Measurements from ENCODE around the gene TMEM273. TPM values are rescaled to one million over a fixed set of nuclear protein-coding genes. Genes with fewer than 3 reads are reported as not detected.
A peak's percentile ranks its signal among the peaks of the same experiment; 100 is the strongest.

TMEM273 gene
- total RNA-seq, 4 donors from 2014 or later: 0.76 to 20.6 (median 7.1) TPM

DNA sequence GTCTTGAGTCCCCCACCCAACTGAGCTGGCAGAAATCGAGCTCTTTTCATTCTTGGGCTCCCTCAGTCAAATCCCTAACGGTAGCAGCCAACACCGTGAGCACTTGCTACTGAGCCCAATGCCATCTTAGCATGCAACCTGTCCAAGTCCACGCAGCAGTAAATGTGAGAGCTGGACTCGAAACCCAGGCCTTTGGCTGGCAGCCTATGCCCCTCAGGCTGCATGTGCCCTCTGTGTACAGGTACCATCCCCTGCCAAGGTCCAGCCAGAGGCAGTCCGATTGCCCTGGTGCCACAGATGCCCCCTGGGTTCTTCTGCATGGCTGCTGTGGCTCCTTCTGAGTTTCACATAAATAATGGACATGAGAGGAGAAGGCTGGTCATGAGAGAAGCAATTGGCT is 1.2 kb upstream of the TMEM273 start:
- Histone ChIP-seq H3K9me3 (no peaks in the 10 kb centered on the region), H3K4me3 (no peak overlapping the region), H3K27ac (peak overlapping the region in 3 of 4 donors; percentile 68 to 86 (median 82)), H3K4me1 (peaks cover 0 to 46% (median 21%) of the 10 kb centered on the region in 3 donors), H3K27me3 (no peaks in the 10 kb centered on the region), H3K36me3 (no peaks in the 10 kb centered on the region)
- TF ChIP-seq, protein P1, sequence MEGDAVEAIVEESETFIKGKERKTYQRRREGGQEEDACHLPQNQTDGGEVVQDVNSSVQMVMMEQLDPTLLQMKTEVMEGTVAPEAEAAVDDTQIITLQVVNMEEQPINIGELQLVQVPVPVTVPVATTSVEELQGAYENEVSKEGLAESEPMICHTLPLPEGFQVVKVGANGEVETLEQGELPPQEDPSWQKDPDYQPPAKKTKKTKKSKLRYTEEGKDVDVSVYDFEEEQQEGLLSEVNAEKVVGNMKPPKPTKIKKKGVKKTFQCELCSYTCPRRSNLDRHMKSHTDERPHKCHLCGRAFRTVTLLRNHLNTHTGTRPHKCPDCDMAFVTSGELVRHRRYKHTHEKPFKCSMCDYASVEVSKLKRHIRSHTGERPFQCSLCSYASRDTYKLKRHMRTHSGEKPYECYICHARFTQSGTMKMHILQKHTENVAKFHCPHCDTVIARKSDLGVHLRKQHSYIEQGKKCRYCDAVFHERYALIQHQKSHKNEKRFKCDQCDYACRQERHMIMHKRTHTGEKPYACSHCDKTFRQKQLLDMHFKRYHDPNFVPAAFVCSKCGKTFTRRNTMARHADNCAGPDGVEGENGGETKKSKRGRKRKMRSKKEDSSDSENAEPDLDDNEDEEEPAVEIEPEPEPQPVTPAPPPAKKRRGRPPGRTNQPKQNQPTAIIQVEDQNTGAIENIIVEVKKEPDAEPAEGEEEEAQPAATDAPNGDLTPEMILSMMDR (IDR thresholded peaks at IDR 0.05): no peak
- TF ChIP-seq POLR2A (IDR thresholded peaks at IDR 0.05): no peak
- WGBS, 2 donors: 84 to 85% methylated on average over 6 of the region's 6 CpGs
- DNase-seq: no peak
- intact Hi-C loops (cut with DNase I): no loop called here

DNA sequence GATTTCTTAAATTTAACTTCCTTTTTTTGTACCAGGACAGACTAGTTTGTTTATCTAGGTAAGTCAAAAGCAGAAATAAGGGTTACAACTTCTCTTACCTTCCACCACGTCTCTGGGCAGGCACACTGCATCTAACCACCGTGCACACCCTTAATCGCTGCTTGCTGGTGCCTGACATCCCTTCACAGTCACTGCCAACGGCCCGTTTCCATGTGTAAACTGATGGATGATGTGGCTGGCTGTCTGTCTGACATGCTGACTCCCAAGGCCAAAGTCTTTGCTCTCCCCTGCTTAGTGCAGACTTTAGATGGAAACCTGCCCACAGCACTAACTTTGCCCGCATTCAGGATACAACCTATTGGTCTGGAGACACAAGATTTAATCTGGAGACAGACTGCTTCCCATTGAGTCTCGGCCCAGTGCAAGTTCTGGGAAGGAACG is 1.1 kb downstream of the TMEM273 start:
- H3K4me3 ChIP-seq: peak overlapping the region in 3 of 4 donors; percentile 30 to 61 (median 38)
- peaks cover 0 to 50% (median 21%) of the 10 kb centered on the region in 3 donors for H3K4me1 ChIP-seq
- peak overlapping the region in 3 of 4 donors; percentile 68 to 86 (median 82) for H3K27ac ChIP-seq

DNA sequence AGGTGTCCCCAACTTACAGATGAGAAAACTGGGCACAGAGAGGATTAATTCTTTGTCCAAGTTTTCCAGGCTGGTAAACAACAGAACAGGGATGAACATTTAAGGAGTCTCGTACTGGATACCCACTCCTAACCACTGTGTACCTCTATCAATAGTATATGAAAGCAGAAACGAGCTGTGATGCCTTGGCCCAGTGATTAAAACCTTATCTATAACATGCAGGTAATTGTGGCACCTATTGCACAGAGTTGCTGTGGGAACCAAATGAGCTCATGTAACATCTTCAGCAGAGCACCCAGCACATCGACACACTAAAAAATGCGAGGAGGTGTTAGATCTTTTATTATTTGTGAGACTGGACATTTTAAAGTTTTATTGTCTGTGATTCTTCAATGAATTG is 1.6 kb downstream of the TMEM273 start:
- intact Hi-C loops (cut with DNase I): no loop called here
- Histone ChIP-seq H3K36me3 (no peaks in the 10 kb centered on the region), H3K27me3 (no peaks in the 10 kb centered on the region), H3K27ac (peak overlapping the region in 1 of 4 donors; percentile 86), H3K4me1 (peaks cover 0 to 50% (median 21%) of the 10 kb centered on the region in 3 donors), H3K9me3 (no peaks in the 10 kb centered on the region), H3K4me3 (peak overlapping the region in 3 of 4 donors; percentile 30 to 61 (median 38))
- no peak for DNase-seq
- WGBS, 2 donors: 68 to 70% methylated on average over 4 of the region's 4 CpGs
- TF ChIP-seq, protein P1 (IDR thresholded peaks at IDR 0.05): no peak
- TF ChIP-seq POLR2A (IDR thresholded peaks at IDR 0.05): no peak

More for the DNA sequence above, 1.1 kb downstream of the TMEM273 start:
- intact Hi-C loops (cut with DNase I): no loop called here
- Histone ChIP-seq H3K27me3 (no peaks in the 10 kb centered on the region), H3K36me3 (no peaks in the 10 kb centered on the region), H3K9me3 (no peaks in the 10 kb centered on the region)
- WGBS, 2 donors: 39% methylated on average over 7 to 8 of the region's 8 CpGs
- TF ChIP-seq, protein P1 (IDR thresholded peaks at IDR 0.05): no peak
- no peak for TF ChIP-seq POLR2A (IDR thresholded peaks at IDR 0.05)
- no peak for DNase-seq

DNA sequence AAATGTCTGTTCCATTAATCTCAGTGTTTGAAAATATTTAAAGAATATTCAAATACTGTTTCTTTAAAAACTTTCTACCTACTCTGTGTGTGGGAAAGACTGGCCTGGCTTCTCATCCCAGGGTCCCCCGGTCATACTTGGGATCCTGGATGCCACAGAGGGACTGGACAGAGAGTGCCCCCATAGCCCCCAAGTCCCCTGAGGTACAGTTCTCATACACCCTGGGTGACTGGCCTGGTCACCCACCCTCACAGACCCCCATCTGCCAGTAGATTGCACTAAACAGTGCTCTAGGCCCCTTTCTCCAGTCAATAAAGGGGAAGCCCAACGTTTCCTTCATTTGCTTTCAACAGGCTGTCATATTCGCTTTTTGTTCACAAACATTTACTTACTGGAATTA is 3.0 kb downstream of the TMEM273 start:
- Histone ChIP-seq H3K4me3 (peak overlapping the region in 1 of 4 donors; percentile 28), H3K27ac (peak overlapping the region in 2 of 4 donors; percentile 2 to 27), H3K9me3 (no peaks in the 10 kb centered on the region), H3K36me3 (no peaks in the 10 kb centered on the region), H3K27me3 (no peaks in the 10 kb centered on the region), H3K4me1 (peaks cover 0 to 50% (median 18%) of the 10 kb centered on the region in 3 donors)
- intact Hi-C loops (cut with DNase I): no loop called here
- no peak for DNase-seq
- TF ChIP-seq, protein P1 (IDR thresholded peaks at IDR 0.05): no peak
- TF ChIP-seq POLR2A (IDR thresholded peaks at IDR 0.05): no peak
- whole genome bisulfite sequencing, 2 donors: 58 to 80% methylated on average over 3 of the region's 3 CpGs

DNA sequence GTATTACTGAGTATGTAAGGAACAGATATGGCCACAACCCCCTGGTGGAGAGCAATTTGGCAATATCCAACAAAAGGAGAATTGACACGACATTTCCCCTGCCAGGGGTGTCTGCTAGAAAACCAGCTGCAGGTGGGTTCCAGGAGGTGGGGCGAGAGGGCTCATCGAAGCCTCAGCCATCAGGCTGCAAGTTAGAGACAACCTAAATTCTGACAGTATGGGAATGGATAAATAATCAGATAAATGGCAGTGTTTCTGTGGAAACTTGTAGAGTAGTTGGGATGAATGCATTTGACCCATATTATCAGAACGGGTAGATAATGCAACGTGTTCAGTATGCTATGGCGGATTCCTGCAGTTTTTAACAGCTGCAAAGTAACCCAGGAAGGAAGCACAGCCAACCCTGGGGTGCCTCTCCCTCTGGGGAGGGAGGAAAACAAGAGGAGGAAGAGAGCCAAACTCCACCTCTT is 3.5 kb downstream of the TMEM273 start:
- DNase-seq: no peak
- intact Hi-C loops (cut with DNase I): no loop called here
- TF ChIP-seq POLR2A (IDR thresholded peaks at IDR 0.05): no peak
- TF ChIP-seq, protein P1 (IDR thresholded peaks at IDR 0.05): no peak
- 52 to 57% methylated on average over 6 of the region's 6 CpGs for WGBS, 2 donors
- peak overlapping the region in 2 of 4 donors; percentile 2 to 27 for H3K27ac ChIP-seq
- H3K27me3 ChIP-seq: no peaks in the 10 kb centered on the region
- peaks cover 0 to 47% (median 17%) of the 10 kb centered on the region in 3 donors for H3K4me1 ChIP-seq
- peak overlapping the region in 1 of 4 donors; percentile 27 for H3K4me3 ChIP-seq
- H3K36me3 ChIP-seq: no peaks in the 10 kb centered on the region
- H3K9me3 ChIP-seq: no peaks in the 10 kb centered on the region

Measured in esophagus squamous epithelium (tissue), 5 donors.